ENCODE results near the gene UGT1A4.
"Not testable (repeated sequence)": the region's sequence is repeated elsewhere in the genome, so short reads cannot be mapped to it uniquely, and the experiment has no call there.

UGT1A4 gene

GRCh38 chr2:233751212-233752009, 32.9 kb downstream of the UGT1A4 start:
- DNase-seq = not testable (repeated sequence)

- DNase-seq = no peak
These were observed 36.5 kb downstream of the UGT1A4 start for GRCh38 chr2:233754872-233755611.

GRCh38 chr2:233756429-233757081, 38.0 kb downstream of the UGT1A4 start:
- no peak for DNase-seq

- no peak for DNase-seq
These were observed 39.6 kb downstream of the UGT1A4 start for GRCh38 chr2:233758141-233758540.

GRCh38 chr2:233758849-233759248, 40.3 kb downstream of the UGT1A4 start:
- DNase-seq = no peak

GRCh38 chr2:233760043-233760442, 41.5 kb downstream of the UGT1A4 start, which contains the start of gene UGT1A1:
TSS of gene UGT1A1 (plus strand) at chr2:233760270. CDS start at chr2:233760288, 18 bp downstream.
- DNase-seq = no peak

GRCh38 chr2:233761040-233761769, 42.7 kb downstream of the UGT1A4 start:
- DNase-seq = no peak

DNA sequence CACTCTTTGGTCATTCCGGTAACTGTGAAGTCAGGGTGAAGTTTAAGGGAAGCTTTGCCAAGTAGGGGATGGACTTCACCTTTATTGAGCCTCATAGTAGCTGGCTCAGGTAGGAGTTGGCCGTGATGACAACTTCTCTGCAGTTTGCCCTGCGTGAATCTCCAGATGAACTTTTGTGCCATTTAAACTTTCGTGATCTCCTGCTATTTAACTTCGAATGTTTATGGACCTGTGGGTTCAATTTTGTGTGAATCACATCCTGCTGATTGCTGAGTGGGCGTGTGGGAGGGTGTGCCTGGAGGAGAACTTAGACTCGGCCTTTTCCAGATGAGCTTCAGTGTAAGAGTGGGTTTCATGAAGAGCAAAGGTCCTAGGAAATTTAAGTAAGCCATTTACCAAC, 45.7 kb downstream of the UGT1A4 start:
- DNase-seq = no peak

- DNase-seq = no peak
These were observed 46.2 kb downstream of the UGT1A4 start for GRCh38 chr2:233764761-233765160.

GRCh38 chr2:233766416-233766815, 47.9 kb downstream of the UGT1A4 start:
- DNase-seq = no peak

DNA sequence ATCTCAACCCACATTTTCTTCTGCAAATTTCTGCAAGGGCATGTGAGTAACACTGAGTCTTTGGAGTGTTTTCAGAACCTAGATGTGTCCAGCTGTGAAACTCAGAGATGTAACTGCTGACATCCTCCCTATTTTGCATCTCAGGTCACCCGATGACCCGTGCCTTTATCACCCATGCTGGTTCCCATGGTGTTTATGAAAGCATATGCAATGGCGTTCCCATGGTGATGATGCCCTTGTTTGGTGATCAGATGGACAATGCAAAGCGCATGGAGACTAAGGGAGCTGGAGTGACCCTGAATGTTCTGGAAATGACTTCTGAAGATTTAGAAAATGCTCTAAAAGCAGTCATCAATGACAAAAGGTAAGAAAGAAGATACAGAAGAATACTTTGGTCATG, 49.5 kb downstream of the UGT1A4 start:
- no peak for DNase-seq

DNA sequence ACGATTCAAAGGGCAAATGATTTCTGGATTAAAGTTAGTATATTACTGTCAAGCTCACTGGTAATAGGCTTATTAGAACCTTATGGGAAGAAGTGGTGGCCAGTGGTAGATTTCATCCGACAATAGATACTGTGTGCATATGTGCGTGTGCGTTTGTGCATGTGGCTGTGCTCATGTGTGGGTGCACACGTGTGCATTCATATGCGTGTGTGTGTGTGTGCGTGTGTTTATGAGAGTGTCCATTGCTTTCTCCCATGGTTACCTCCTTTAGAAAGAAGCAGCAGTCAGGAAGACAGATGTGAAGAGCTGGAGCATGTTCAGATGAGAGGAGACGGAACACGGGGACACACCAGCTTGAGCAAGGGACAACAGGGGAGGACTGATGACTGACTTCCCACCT, 50.7 kb downstream of the UGT1A4 start:
- DNase-seq = no peak

- DNase-seq = no peak
These were observed 53.6 kb downstream of the UGT1A4 start for GRCh38 chr2:233772153-233772552.

DNA sequence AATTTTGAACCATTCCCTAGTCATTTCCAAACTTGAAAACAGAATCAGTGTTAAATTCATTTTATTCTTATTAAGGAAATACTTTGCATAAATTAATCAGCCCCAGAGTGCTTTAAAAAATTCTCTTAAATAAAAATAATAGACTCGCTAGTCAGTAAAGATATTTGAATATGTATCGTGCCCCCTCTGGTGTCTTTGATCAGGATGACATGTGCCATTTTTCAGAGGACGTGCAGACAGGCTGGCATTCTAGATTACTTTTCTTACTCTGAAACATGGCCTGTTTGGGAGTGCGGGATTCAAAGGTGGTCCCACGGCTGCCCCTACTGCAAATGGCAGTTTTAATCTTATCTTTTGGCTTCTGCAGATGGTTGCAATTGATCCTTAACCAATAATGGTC, 54.0 kb downstream of the UGT1A4 start:
- DNase-seq = no peak

GRCh38 chr2:233773854-233774253, 55.3 kb downstream of the UGT1A4 start:
- no peak for DNase-seq

DNA sequence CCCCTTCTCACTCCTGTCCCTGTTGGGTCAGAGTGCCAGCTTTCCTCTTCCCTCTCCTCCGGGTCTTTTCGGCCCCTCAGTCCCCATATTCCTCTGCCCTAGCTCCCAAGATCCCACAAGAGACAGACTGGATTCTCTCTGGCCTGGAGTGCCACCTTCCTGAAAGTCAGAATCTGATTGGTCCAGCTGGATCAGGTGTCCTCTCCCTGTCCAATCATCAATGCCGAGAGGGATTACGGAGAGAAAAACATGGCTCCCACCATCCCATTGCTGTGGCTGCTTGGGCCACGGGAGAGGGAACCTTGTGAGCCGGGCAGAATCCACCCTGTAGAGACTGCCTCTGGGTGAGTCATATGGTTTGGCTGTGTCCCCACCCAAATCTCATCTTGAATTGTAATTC, 56.9 kb downstream of the UGT1A4 start:
- DNase-seq = no peak

- no peak for DNase-seq
These were observed 59.5 kb downstream of the UGT1A4 start, which contains the start of gene MROH2A for GRCh38 chr2:233778030-233778429. TSS of gene MROH2A (plus strand) at chr2:233778330. CDS start at chr2:233779359, 1,029 bp downstream.

DNA sequence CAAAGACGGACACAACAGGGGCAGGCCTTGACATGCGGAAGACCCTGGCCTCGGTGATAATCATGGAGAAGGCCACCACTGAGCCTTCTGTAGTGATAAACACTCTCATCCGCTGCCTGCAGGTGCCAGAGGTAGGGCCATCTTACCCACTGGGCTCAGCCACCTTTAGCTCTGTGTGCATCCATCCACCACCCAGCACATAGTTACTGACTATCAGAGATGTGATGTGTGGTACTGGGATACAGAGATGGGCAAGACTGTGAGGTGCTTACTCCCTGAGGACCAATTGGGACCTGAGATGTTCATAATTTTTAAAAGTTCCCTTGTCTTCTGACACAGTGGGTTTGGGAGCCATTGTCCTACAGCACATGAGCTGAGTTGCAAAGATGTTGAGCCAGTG, 61.2 kb downstream of the UGT1A4 start:
- no peak for DNase-seq

DNA sequence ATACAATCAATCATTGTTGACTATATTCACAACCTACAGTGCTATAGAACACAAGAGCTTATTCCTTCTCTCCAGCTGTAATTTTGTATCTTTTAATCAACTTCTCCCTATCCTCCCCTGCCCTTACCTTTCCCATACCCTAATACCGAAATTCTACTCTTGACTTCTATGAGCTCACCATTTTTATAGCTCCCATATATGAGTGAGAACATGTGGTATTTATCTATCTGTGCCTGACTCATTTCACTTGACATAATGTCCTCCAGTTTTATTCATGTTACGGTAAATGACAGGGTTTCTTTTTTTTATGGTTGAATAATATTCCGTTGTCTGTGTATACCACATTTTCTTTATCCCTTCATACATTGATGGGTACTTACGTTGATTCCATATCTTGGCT, 62.2 kb downstream of the UGT1A4 start:
- no peak for DNase-seq

GRCh38 chr2:233789554-233789953, 71.0 kb downstream of the UGT1A4 start:
- no peak for DNase-seq

GRCh38 chr2:233791151-233791882, 72.8 kb downstream of the UGT1A4 start:
- DNase-seq = no peak

DNA sequence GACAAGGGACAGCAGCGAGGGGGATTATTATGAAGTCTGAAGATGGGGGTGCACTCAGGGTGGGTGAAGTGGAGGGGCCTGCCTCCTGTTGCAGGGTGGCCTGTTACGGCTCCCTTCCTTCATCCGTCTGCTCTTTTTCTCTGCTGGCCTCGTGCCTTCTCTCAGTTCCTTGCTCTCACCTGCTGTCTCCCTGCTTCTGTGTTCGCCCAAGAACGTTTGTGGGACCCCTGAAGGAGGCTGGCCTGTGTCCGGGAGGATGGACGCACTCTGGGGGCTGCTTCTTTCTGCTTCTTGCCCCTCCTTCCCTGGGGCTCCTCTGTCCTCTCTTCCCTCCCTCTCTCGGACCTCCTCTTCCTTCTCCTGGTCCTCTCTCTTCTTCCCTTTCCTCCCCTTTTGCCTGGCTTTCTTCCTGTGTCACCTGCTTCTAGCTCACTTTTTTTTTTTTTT, 73.4 kb downstream of the UGT1A4 start:
- no peak for DNase-seq
